HG03095 (cell line): ENCODE measurements around the gene SLX9.
A peak's percentile ranks its signal among the peaks of the same experiment; 100 is the strongest.
"Not testable (repeated sequence)": the region's sequence is repeated elsewhere in the genome, so short reads cannot be mapped to it uniquely, and the experiment has no call there.

Source experiments
- ATAC-seq: cut with Tn5 transposase; IDR thresholded peaks from one replicate; pipeline ENCODE4 v1.9.1; 2021; ENCODE audit warnings: moderate library complexity; ENCODE audit not compliant: unreplicated experiment

The SLX9 gene

GRCh38 chr21:44928500-44929241, 11.2 kb upstream of the SLX9 start:
- ATAC-seq, result not testable (repeated sequence)

GRCh38 chr21:44929242-44929798, 10.5 kb upstream of the SLX9 start:
- ATAC-seq, result no peak

- no peak for ATAC-seq
Measured at GRCh38 chr21:44929799-44930542, 9.9 kb upstream of the SLX9 start.

- ATAC-seq, result no peak
Measured at GRCh38 chr21:44930543-44930981, 9.3 kb upstream of the SLX9 start.

GRCh38 chr21:44931137-44931500, 8.7 kb upstream of the SLX9 start:
- ATAC-seq, result no peak

GRCh38 chr21:44931501-44932407, 8.1 kb upstream of the SLX9 start:
- ATAC-seq, result no peak

- no peak for ATAC-seq
Measured at GRCh38 chr21:44932408-44933181, 7.2 kb upstream of the SLX9 start.

- no peak for ATAC-seq
Measured at GRCh38 chr21:44933199-44933917, 6.5 kb upstream of the SLX9 start.

- no peak for ATAC-seq
Measured at GRCh38 chr21:44933918-44934260, 5.9 kb upstream of the SLX9 start.

GRCh38 chr21:44934276-44934675, 5.6 kb upstream of the SLX9 start:
- ATAC-seq, result no peak

- ATAC-seq, result no peak
Measured at GRCh38 chr21:44934797-44935532, 4.9 kb upstream of the SLX9 start.

- ATAC-seq, result no peak
Measured at GRCh38 chr21:44935533-44935927, 4.3 kb upstream of the SLX9 start.

- no peak for ATAC-seq
Measured at GRCh38 chr21:44938772-44939531, 877 bp upstream of the SLX9 start.

GRCh38 chr21:44940116-44940631, 345 bp downstream of the SLX9 start:
- ATAC-seq, result peak; percentile 19

- no peak for ATAC-seq
Measured at GRCh38 chr21:44941567-44941966, 1.7 kb downstream of the SLX9 start.

GRCh38 chr21:44942566-44942965, 2.7 kb downstream of the SLX9 start:
- no peak for ATAC-seq

- ATAC-seq, result no peak
Measured at GRCh38 chr21:44943005-44943685, 3.3 kb downstream of the SLX9 start.
